ENCODE measurements around the gene TUBE1.
"Not testable (repeated sequence)": the region's sequence is repeated elsewhere in the genome, so short reads cannot be mapped to it uniquely, and the experiment has no call there.

The TUBE1 gene

GRCh38 chr6:112062966-112063365 lies 24.3 kb downstream of the TUBE1 start:
- DNase-seq: no peak

- DNase-seq: no peak
Measured at GRCh38 chr6:112061605-112062004, 25.7 kb downstream of the TUBE1 start.

GRCh38 chr6:112058243-112059032 lies 28.8 kb downstream of the TUBE1 start:
- no peak for DNase-seq

- DNase-seq: no peak
Measured at GRCh38 chr6:112054555-112055190, 32.6 kb downstream of the TUBE1 start.

- no peak for DNase-seq
Measured at GRCh38 chr6:112054001-112054400, 33.3 kb downstream of the TUBE1 start, which contains the start of gene CCN6. CCN6 (plus strand) TSS chr6:112054104; CDS start chr6:112054358, 254 bp downstream.

GRCh38 chr6:112051251-112051740 lies 36.0 kb downstream of the TUBE1 start:
- not testable (repeated sequence) for DNase-seq

- DNase-seq: no peak
Measured at GRCh38 chr6:112050429-112050828, 36.9 kb downstream of the TUBE1 start.

GRCh38 chr6:112049996-112050395 lies 37.3 kb downstream of the TUBE1 start:
- DNase-seq: no peak

- DNase-seq: no peak
Measured at GRCh38 chr6:112049026-112049799, 38.1 kb downstream of the TUBE1 start.

- DNase-seq: not testable (repeated sequence)
Measured at GRCh38 chr6:112047523-112047922, 39.8 kb downstream of the TUBE1 start.

GRCh38 chr6:112044856-112045255 lies 42.4 kb downstream of the TUBE1 start:
- DNase-seq: peak; percentile 98

GRCh38 chr6:112044196-112044595 lies 43.1 kb downstream of the TUBE1 start:
- DNase-seq: no peak

- DNase-seq: peak; percentile 94
Measured at GRCh38 chr6:112043032-112044007, 44.0 kb downstream of the TUBE1 start.

GRCh38 chr6:112041535-112041934 lies 45.7 kb downstream of the TUBE1 start:
- no peak for DNase-seq

- no peak for DNase-seq
Measured at GRCh38 chr6:112040956-112041355, 46.3 kb downstream of the TUBE1 start.

- DNase-seq: no peak
Measured at GRCh38 chr6:112039431-112039770, 47.9 kb downstream of the TUBE1 start.

- DNase-seq: no peak
Measured at GRCh38 chr6:112038756-112039430, 48.4 kb downstream of the TUBE1 start.

GRCh38 chr6:112038268-112038667 lies 49.0 kb downstream of the TUBE1 start:
- DNase-seq: no peak

GRCh38 chr6:112037783-112038216 lies 49.5 kb downstream of the TUBE1 start:
- DNase-seq: peak; percentile 93

GRCh38 chr6:112036088-112036637 lies 51.1 kb downstream of the TUBE1 start:
- no peak for DNase-seq

GRCh38 chr6:112034616-112034995 lies 52.7 kb downstream of the TUBE1 start:
- no peak for DNase-seq
